ENCODE data around the gene EDAR.

DNA sequence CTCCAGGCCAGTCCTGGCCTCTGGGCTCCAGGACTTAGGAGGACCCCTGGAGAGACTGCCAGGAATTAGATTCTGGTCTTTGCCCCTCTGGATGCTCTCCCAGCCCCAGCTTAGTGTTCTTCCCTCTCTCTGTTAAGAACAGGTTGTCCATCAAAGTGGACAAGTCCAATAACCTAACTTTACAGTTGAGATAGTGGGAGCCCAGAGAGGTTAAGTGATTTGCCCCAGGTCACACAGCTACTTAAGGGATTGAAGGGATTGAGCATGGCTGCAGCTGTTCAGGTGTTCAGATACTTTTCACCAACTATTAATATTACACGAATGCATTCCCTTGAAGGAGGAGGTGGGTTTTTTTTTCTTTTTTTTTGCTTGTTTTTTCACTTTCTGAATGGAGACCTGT is 57.6 kb downstream of the EDAR start:
- TF ChIP-seq, protein P1, sequence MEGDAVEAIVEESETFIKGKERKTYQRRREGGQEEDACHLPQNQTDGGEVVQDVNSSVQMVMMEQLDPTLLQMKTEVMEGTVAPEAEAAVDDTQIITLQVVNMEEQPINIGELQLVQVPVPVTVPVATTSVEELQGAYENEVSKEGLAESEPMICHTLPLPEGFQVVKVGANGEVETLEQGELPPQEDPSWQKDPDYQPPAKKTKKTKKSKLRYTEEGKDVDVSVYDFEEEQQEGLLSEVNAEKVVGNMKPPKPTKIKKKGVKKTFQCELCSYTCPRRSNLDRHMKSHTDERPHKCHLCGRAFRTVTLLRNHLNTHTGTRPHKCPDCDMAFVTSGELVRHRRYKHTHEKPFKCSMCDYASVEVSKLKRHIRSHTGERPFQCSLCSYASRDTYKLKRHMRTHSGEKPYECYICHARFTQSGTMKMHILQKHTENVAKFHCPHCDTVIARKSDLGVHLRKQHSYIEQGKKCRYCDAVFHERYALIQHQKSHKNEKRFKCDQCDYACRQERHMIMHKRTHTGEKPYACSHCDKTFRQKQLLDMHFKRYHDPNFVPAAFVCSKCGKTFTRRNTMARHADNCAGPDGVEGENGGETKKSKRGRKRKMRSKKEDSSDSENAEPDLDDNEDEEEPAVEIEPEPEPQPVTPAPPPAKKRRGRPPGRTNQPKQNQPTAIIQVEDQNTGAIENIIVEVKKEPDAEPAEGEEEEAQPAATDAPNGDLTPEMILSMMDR (conservative IDR thresholded peaks at IDR 0.05 in 1 of 2, IDR thresholded peaks at IDR 0.05 in 1 of 2; ENCODE audit: low read depth in 1 of 2, low read length in 2 of 2): no peak
- TF ChIP-seq EZH2 (IDR thresholded peaks at IDR 0.05; ENCODE audit: low read length, missing control alignments): no peak

All from fibroblast of lung (primary cell).